Astrocyte (in vitro differentiated cells and primary cell): ENCODE measurements around the gene NAV2. TPM values are rescaled to one million over a fixed set of nuclear protein-coding genes. Genes with fewer than 3 reads are reported as not detected.

Experiments
- DNase-seq: peaks from one replicate; pipeline ENCODE4 v3.0.0-alpha.2; 2010; ENCODE audit warnings: low read depth
- FAIRE-seq: peaks from 2 replicates; lab custom pipeline; 2011; peaks lifted over from hg19 to GRCh38; lab: Jason Lieb, UNC
- H2AFZ ChIP-seq: 2 replicates; pipeline ENCODE4 v1.6.0; 2012; ENCODE audit warnings: low read depth, low read length, inconsistent platforms
- H3K27ac ChIP-seq: 2 replicates; pipeline ENCODE4 v1.5.1; 2011; ENCODE audit warnings: low read depth, low read length, inconsistent platforms
- H3K27me3 ChIP-seq: 2 replicates; pipeline ENCODE4 v1.6.0; 2011; ENCODE audit warnings: low read length, inconsistent platforms; ENCODE audit not compliant: insufficient read depth
- H3K36me3 ChIP-seq: 2 replicates; pipeline ENCODE4 v1.5.1; 2011; ENCODE audit warnings: low read length, inconsistent platforms; ENCODE audit not compliant: insufficient read depth
- H3K4me1 ChIP-seq: 2 replicates; pipeline ENCODE4 v1.5.1; 2011; ENCODE audit warnings: low read length, inconsistent platforms; ENCODE audit not compliant: insufficient read depth
- H3K4me2 ChIP-seq: 2 replicates; pipeline ENCODE4 v1.6.0; 2012; ENCODE audit warnings: low read length, inconsistent platforms
- H3K4me3 ChIP-seq: 2 replicates; pipeline ENCODE4 v1.5.1; 2011; ENCODE audit warnings: low read depth, mild to moderate bottlenecking, low read length, inconsistent platforms; ENCODE audit not compliant: insufficient read depth
- H3K79me2 ChIP-seq: 2 replicates; pipeline ENCODE4 v1.6.0; 2012; ENCODE audit warnings: mild to moderate bottlenecking, low read length, inconsistent platforms; ENCODE audit not compliant: insufficient read depth
- H3K9ac ChIP-seq: 2 replicates; pipeline ENCODE4 v1.6.0; 2012; ENCODE audit warnings: mild to moderate bottlenecking, low read length, inconsistent platforms
- H3K9me3 ChIP-seq: 2 replicates; pipeline ENCODE4 v1.5.1; 2012; ENCODE audit warnings: low read depth, mild to moderate bottlenecking, low read length, inconsistent platforms; ENCODE audit not compliant: insufficient read depth
- H4K20me1 ChIP-seq: 2 replicates; pipeline ENCODE4 v1.6.0; 2012; ENCODE audit warnings: low read length, inconsistent platforms; ENCODE audit not compliant: insufficient read depth
- H3K27ac Mint-ChIP-seq: one replicate; pipeline ENCODE4 v1.8.0; 2021; ENCODE audit warnings: mild to moderate bottlenecking, mixed read lengths; ENCODE audit not compliant: unreplicated experiment
- H3K27me3 Mint-ChIP-seq: one replicate; pipeline ENCODE4 v1.8.0; 2021; ENCODE audit warnings: low read depth, mixed read lengths; ENCODE audit not compliant: unreplicated experiment
- H3K36me3 Mint-ChIP-seq: one replicate; pipeline ENCODE4 v1.8.0; 2021; ENCODE audit warnings: low read depth, mixed read lengths; ENCODE audit not compliant: unreplicated experiment
- H3K4me1 Mint-ChIP-seq: one replicate; pipeline ENCODE4 v1.8.0; 2021; ENCODE audit warnings: low read depth, mixed read lengths; ENCODE audit not compliant: unreplicated experiment
- H3K4me3 Mint-ChIP-seq: one replicate; pipeline ENCODE4 v1.8.0; 2021; ENCODE audit warnings: mild to moderate bottlenecking, moderate library complexity, mixed read lengths; ENCODE audit not compliant: unreplicated experiment
- H3K9me3 Mint-ChIP-seq: one replicate; pipeline ENCODE4 v1.8.0; 2021; ENCODE audit warnings: mild to moderate bottlenecking, mixed read lengths; ENCODE audit not compliant: unreplicated experiment
- EZH2 ChIP-seq: IDR thresholded peaks from 2 replicates; pipeline ENCODE4 v1.6.1; 2012; ENCODE audit warnings: mild to moderate bottlenecking, low read length, inconsistent platforms; ENCODE audit not compliant: insufficient read depth
- total RNA-seq: library from RNA; stranded (reverse); gene quantifications from 2 replicates; pipeline ENCODE4 v1.2.1, GENCODE V29; 2021
- TF ChIP-seq, protein P1 (sequence below): IDR thresholded peaks from 2 replicates; pipeline ENCODE4 v1.5.1; 2011; ENCODE audit warnings: low read depth, mild to moderate bottlenecking, inconsistent platforms, low read length, moderate library complexity; ENCODE audit not compliant: insufficient read depth

The NAV2 gene
- total RNA-seq, 1 donor from 2014 or later = 20.6 TPM

DNA sequence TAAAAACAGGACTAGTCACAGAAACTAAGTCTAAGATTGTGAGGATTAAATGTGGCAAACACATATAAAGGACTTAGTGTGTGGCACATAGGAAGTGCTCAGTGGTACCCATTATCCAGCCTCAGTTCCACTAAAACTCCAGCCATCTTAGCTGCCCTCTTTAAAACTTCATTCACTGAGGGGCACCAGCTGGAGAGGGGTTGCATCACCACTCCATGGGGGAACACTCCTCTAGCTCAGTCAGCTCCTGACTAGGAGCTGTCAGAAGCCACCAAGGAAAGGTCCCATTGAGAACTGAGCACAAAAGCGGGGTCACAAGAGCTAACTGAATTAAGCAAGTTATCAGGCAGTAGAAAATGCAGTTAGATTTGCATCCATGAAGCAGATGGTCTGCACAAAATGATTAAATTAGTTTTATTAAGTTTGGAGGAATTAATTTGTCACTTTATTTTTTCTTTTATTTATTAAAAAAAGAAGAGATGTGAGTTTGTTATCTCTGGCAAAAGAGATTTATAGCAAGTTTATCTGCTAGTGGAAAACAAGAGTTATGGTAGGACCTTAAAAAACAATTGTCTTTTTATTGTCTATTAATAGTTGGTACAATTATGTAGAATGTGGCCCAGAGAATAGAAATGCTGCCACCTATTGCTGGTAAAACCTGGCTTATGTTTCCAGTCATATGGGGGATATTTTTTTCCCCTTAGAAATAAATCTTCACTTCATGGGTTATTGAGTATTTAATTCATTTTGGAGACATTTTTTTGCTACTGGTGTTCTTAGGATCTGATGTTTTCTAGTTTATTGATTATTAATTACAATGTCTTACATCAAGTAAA, 95.7 kb downstream of the NAV2 start:
- no peak for TF ChIP-seq EZH2
- TF ChIP-seq, protein P1, sequence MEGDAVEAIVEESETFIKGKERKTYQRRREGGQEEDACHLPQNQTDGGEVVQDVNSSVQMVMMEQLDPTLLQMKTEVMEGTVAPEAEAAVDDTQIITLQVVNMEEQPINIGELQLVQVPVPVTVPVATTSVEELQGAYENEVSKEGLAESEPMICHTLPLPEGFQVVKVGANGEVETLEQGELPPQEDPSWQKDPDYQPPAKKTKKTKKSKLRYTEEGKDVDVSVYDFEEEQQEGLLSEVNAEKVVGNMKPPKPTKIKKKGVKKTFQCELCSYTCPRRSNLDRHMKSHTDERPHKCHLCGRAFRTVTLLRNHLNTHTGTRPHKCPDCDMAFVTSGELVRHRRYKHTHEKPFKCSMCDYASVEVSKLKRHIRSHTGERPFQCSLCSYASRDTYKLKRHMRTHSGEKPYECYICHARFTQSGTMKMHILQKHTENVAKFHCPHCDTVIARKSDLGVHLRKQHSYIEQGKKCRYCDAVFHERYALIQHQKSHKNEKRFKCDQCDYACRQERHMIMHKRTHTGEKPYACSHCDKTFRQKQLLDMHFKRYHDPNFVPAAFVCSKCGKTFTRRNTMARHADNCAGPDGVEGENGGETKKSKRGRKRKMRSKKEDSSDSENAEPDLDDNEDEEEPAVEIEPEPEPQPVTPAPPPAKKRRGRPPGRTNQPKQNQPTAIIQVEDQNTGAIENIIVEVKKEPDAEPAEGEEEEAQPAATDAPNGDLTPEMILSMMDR = no peak
- Mint-ChIP-seq H3K27ac (no peak overlapping the region), H3K27me3 (peaks cover 5% of the 10 kb centered on the region), H3K4me1 (peaks cover 4% of the 10 kb centered on the region), H3K4me3 (no peak overlapping the region), H3K36me3 (peaks cover 2% of the 10 kb centered on the region), H3K9me3 (no peaks in the 10 kb centered on the region)
- FAIRE-seq = no peak
- Histone ChIP-seq H3K79me2 (no peaks in the 10 kb centered on the region), H4K20me1 (peaks cover 31% of the 10 kb centered on the region), H3K4me2 (no peak overlapping the region), H3K36me3 (no peaks in the 10 kb centered on the region), H3K4me3 (no peak overlapping the region), H3K27ac (no peak overlapping the region), H3K4me1 (no peaks in the 10 kb centered on the region), H2AFZ (no peak overlapping the region), H3K9me3 (no peaks in the 10 kb centered on the region), H3K9ac (no peak overlapping the region), H3K27me3 (no peaks in the 10 kb centered on the region)
- no peak for DNase-seq

DNA sequence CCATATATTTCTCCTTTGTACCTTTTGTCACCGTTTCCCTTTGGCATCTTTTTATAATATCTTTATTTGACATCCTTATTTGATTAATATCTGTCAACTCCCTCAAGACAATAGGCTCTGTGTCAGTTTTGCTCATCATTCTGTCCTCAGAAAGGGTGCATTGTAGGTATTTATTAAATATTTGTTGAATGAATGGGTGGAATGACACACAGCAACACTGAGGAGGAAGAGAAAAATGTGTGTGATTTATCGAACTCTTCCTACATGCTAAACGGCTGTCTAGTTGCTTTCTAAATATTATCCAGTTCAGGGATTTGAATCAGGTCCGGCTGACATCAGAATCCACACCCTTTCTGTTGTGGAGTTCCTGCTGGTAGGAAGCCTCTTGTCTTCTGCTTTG, 98.2 kb downstream of the NAV2 start:
- Mint-ChIP-seq H3K4me3 (no peak overlapping the region), H3K36me3 (peaks cover 2% of the 10 kb centered on the region), H3K27ac (no peak overlapping the region), H3K4me1 (no peaks in the 10 kb centered on the region), H3K9me3 (no peaks in the 10 kb centered on the region), H3K27me3 (peaks cover 5% of the 10 kb centered on the region)
- H3K79me2 ChIP-seq = peaks cover 5% of the 10 kb centered on the region
- H3K9me3 ChIP-seq = no peaks in the 10 kb centered on the region
- no peak overlapping the region for H2AFZ ChIP-seq
- no peak for FAIRE-seq
- DNase-seq = no peak
- no peaks in the 10 kb centered on the region for H3K4me1 ChIP-seq
- H3K4me3 ChIP-seq = no peak overlapping the region
- TF ChIP-seq, protein P1 = no peak
- TF ChIP-seq EZH2 = no peak
- H3K4me2 ChIP-seq = no peak overlapping the region
- no peaks in the 10 kb centered on the region for H3K27me3 ChIP-seq
- H3K36me3 ChIP-seq = no peaks in the 10 kb centered on the region
- H3K9ac ChIP-seq = no peak overlapping the region
- H3K27ac ChIP-seq = no peak overlapping the region
- H4K20me1 ChIP-seq = peaks cover 30% of the 10 kb centered on the region

DNA sequence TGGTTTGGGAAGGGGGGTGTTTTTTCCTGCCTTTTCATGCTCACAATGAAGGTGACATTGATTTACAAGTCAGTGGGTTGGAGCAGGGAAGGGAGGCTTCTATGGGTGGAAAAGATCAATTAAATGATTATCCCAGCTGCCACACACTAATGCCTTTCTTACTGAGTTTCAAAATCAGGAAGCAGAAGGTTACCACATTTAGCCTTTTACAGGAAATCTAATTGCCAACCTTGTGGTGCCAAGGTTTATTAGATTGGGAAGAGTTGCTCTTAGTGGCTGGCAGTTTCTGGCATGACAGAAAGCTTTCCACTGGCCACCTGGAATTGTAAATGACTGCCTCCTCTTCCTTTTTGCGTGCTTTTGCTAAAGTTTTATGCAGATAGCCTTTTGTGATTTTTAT, 98.7 kb downstream of the NAV2 start:
- H3K4me3 ChIP-seq = no peak overlapping the region
- H3K4me1 ChIP-seq = no peaks in the 10 kb centered on the region
- no peaks in the 10 kb centered on the region for H3K4me1 Mint-ChIP-seq
- H3K9me3 ChIP-seq = no peaks in the 10 kb centered on the region
- peaks cover 30% of the 10 kb centered on the region for H4K20me1 ChIP-seq
- H3K4me2 ChIP-seq = no peak overlapping the region
- peaks cover 5% of the 10 kb centered on the region for H3K27me3 Mint-ChIP-seq
- no peak overlapping the region for H3K4me3 Mint-ChIP-seq
- H2AFZ ChIP-seq = no peak overlapping the region
- FAIRE-seq = no peak
- H3K79me2 ChIP-seq = peaks cover 7% of the 10 kb centered on the region
- DNase-seq = no peak
- H3K9ac ChIP-seq = no peak overlapping the region
- no peak overlapping the region for H3K27ac Mint-ChIP-seq
- H3K9me3 Mint-ChIP-seq = no peaks in the 10 kb centered on the region
- no peaks in the 10 kb centered on the region for H3K27me3 ChIP-seq
- H3K27ac ChIP-seq = no peak overlapping the region
- H3K36me3 ChIP-seq = no peaks in the 10 kb centered on the region
- peaks cover 2% of the 10 kb centered on the region for H3K36me3 Mint-ChIP-seq
- TF ChIP-seq, protein P1 = no peak
- TF ChIP-seq EZH2 = no peak
